Astrocyte of the hippocampus (primary cell): ENCODE measurements around the gene APOBEC3H.

Experiments
- DNase-seq: peaks from one replicate; pipeline ENCODE4 v3.0.0; 2011; ENCODE audit warnings: low read depth, low spot score

Gene APOBEC3H

DNA sequence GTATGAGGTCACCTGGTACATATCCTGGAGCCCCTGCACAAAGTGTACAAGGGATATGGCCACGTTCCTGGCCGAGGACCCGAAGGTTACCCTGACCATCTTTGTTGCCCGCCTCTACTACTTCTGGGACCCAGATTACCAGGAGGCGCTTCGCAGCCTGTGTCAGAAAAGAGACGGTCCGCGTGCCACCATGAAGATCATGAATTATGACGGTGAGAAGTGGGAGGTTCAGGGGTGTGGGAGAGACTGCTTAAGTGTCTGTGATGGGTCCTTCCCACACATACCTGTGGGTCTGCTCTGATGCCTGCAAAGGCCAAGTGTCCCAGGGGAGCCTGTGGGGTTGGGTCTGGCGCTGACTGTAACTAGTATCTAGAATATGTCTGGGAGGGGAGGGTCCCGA lies 16.0 kb upstream of the APOBEC3H start:
- no peak for DNase-seq

DNA sequence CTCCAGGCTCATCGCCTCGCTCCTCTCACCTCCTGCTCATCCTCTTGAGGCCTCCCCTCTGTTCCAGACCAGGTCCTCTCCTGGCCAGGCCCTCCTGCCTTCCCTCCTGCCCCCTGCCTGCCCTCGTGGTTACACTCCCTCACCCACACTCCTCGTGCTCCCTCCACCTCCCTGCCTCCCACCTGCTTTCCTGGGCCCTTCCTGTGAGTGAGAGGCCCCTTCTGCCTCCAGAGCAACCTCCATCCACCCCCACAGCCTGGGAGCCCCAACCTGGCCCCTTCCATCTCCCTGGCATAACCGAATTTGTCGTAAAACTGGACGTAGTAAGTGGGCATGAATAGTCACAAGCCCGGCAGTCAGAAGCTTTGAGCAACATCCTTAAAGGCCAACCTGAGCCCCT lies 15.4 kb upstream of the APOBEC3H start:
- DNase-seq: no peak

DNA sequence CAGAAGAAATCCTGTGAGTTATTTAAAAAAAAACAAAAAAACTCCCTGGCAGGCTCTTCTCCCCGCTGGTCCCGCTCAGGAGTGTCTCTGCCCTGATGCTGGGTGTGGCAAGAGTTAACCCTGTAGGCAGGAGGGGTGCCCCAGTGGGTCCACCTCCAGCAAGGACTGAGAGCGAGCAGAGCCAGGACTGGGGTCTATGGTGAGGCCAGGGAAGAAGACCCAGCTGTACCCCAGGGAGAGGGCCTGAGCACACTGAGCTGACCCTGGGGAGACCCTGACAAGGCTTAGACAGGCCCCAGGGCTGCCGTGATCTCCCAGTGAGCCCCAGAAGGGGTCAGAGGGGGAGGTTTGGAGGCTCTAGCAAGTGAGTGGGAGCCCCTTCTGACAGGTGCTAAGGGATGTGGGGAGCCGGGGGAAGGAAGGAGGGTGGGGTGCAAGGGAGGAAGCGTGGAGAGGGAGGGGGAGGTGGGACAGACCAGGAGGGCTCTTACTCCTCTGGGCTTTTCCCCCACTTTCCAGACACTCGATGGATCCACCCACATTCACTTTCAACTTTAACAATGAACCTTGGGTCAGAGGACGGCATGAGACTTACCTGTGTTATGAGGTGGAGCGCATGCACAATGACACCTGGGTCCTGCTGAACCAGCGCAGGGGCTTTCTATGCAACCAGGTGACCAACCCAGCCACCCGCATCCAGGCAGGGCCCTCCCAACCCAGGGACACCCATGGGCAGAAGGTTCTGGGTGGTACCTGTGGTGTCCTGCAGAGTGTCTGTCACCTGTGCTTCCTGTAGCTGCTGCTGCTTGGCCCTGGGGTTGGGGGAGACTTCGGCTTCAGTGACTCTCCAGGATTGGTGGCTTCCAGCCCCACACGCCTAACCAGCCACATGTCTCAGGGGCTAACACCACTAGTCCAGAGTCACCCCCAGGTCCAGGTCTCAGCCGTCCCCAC lies 13.6 kb upstream of the APOBEC3H start:
- no peak for DNase-seq

DNA sequence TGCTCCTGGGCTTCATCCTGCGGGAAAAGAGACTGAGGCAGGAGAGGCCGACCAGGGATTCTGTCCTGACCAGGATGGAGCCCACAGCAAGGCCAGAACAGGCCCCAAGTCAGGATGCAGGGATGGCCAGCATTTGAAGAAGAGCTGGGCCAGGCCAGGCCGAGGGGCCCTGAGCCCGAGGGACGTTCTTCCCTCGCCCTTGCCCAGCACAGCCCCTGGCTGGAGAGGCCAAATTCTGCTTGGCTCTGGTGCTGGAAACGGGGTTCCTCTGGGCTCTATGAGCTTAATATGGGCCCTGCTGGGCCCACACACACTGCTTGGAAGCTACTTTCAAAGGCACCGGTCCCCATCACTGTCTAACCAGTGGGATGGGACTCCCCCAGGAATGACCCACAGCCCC lies 12.4 kb upstream of the APOBEC3H start:
- no peak for DNase-seq

DNA sequence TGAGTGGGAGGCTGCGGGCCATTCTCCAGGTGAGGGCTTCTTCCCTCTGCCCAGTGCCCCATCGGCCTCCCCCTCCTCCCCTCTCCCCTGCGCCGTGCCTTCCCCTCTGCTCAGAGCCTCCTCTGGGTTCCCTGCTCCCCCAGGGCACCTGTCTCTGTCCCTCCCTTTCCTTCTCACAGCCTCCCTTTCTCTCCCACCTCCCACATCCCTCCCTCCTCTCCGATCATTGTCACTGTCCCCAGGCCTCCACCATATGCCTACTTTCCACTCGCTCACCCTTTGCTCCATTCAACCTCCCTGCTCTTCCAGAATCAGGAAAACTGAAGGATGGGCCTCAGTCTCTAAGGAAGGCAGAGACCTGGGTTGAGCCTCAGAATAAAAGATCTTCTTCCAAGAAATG lies 9.9 kb upstream of the APOBEC3H start:
- no peak for DNase-seq

DNA sequence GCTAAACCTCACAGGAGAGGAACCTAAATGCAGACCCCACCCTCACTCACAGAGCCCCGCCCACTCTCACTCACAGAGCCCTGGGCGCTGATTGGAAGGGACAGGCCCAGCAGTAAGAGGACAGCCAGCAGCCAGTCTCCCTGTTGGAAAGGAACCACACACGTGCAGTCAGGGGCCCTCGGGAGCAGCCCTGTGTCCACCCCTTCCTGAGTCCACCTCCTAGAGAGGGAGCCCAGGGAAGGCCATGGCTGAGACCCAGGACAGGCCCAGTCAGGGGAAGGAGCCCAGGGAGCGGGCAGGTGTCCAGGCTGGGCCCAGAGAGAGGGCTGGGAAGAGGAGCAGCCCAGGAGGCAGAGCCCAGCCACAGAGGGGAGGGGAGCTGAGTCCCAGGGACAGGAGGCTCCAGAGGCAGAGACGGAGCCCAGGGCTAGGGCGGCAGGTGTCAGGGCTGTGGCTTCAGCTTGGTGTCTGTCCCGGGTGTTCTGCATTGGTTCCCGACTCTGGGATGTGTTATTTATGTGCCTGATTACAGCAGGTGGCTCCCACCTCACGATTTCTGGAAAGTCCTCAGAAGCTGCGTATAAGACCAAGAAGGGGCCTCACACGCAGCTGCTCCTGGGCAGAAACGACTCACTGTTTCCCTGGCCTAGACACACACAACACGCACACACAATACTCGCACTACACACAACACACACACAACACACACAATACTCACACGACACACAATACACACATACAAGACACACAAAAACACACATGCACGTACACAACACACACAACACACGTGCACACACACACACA lies 9.0 kb upstream of the APOBEC3H start:
- no peak for DNase-seq

DNA sequence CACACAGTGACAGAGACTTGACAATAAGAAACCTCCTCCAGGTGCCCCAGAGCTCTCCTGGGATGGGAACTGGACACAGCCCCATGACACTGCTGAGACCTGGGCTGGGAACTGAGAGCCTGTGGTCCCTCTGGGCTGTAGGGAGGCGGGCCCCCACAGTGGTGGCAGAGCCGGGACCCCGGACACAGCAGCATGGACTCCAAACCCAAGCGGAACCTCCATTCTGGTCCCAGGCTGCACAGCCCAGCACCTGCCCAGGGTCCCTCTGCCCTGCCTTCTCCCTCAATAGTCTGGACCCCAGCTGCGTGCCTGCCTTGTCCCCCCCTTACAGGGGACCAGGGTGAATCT lies 8.4 kb upstream of the APOBEC3H start:
- DNase-seq: no peak

DNA sequence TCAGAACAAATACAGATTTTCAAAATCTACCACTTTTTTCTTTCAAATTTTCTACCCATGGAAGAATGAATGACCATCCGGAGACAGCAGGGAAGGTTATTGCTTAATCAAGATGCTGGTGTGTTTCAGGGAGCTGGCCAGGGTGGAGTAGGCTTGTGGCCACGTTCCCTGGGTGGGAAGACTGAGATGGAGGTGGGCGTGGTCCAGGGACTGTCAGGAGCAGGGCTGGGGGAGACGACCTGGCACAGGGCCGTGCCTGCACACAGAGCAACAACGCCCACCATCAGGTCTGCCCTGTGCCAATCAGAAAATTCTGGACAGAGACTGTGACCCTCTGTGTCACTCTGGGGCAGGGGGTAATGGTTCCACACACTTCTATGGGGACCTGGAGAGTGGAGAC lies 7.1 kb upstream of the APOBEC3H start:
- no peak for DNase-seq

DNA sequence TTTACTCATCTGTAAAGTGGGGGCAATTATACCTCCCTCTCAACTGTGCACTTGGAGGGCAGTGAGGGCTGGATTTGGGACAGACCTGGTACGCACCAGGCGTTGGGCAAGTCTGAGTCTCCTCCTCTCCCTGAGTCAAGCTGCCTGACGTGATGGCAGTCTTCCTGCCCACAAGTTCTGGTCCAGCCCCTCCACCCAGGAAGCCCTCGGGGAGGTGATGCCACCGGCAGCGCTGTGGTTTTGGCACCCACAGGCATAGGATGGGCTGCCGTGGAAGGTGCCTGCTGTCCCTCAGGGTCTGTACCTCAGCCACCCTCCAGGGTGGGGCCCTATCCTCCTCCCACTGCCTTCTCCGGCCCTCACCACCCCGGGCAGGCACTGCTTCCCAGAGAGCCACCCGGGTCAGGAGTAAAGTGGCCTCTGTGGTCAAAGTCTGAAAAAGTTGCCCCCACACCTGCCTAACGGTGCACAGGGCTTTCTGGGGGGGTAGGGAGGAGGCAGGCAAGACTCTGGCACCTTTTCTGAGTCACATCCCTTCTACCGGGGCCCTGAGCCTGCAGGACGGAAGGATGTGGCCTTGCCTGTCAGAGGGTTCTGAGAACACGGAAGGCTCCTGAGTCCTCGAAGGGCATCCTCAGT lies 6.5 kb upstream of the APOBEC3H start:
- DNase-seq: no peak

DNA sequence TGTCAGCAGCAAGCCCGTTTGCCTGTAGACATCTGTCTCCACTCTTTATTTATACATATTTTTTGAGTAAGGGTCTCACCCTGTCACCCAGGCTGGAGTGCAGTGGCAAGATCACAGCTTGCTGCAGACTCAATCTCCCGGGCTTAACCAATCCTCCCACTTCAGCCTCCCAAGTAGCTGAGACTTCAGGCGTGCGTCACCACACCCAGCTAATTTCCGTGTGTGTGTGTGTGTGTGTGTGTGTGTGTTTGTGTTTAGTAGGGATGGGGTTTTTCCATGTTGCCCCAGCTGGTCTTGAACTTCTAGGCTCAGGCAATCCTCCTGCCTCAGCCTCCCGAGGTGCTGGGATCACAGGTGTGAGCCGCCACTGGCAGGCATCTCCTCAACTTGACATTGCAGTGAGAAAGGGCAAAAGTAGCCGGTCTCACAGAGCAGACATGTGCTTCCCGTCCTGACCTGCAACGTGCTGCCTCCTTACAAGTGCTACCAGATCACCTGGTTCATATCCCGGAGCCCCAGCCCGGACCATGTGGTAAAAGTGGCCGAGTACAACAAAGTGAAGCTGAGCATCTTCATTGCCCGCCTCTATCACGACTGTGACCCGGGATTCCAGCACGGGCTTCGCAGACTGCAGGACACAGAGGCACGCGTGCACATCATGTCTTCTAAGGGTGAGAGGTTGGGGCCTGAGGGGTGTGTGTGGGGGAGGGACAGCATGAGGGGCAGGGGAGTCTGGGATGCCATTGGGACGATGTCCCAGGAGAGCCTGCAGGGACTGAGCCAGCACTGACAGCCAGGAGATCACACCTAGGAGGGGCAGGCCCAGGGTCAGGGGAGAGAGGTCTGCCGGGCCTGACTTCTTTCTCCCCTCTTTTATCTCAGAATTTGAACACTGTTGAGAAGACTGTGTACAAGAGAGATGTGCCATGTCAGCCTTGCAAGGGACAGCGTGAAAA lies 5.6 kb upstream of the APOBEC3H start:
- DNase-seq: no peak

DNA sequence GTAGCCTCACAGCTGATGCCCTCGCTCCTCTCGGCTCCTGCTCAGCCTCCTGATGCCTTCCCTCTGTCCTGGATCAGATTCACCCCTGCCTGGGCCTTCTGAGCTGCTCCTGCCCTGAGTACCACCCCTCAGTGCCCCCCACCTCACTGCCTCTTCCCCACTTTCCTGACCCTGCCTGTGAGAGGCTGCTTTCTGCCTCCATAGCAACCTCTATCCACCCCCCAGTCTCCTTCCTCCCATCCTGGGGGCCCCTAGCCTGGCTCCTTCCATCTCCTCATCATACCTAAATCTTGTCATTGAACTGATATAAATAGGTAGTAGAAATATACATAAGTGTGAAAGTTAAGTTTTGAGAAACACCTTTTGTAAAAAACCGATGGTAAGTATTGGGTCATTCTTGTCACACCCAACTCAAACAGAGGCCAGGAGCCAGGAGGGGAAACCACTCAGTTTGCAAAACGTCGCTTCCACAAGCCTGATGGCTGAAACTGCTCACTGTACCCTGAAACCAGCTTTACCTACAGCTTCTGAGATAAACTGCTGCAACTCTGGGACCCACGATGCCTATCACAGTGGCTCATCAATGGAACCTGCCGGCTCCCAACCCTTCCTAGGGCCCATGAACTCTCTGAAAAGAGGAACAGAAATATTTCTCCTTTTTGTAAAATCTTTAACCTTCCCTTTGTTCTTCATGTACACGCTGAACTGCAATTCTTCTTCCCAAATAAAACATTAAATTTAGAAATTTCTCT lies 4.8 kb upstream of the APOBEC3H start:
- no peak for DNase-seq

DNA sequence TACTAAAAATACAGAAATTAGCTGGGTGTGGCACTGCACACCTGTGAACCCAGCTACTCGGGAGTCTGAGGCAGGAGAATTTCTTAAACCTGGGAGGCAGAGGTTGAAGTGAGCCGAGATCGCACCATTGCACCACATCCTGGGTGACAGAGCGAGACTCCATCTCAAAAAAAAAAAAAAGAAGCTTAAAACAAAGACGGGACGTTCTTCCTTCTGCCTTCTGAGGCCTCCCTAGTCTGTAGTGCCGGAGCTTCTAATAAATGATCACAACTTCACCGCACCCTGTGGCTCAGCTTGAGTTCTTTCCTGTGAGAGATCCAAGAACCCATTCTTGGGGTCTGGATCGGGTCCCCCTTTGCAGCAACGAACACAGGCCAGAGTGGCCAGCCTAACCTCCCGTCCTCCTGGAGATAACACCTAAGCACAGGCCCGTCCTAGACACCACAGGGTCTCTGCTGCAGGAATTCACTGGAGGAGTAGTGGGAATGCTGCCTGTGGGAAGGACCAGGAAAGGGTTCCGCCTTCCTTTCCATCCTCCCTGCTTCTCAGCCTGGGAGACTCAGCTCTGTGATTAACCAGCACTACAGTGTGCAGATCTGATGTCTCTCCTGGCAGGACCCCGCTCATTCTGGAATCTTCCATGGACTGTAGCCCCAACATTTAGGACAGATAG lies 2.2 kb upstream of the APOBEC3H start:
- no peak for DNase-seq

DNA sequence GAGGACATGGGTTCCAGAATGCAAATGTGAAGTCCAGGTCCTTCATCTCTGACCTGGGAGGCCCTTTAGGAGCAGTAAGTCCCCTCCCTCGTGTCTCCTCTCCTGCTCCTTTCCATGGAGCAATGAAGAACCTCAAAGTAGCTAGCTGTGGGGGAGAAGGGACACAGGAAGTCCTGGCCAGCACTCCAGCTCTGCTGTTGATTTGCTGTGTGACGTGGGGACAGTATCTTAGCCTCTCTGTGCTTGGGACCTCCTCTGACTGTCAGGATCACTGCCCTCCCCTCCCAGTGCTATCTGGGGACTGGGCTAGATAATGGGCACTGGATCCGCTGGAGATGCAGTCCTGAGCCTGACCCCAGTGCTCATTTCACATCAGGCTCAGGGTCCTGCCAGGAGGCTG lies 1.1 kb upstream of the APOBEC3H start:
- no peak for DNase-seq

DNA sequence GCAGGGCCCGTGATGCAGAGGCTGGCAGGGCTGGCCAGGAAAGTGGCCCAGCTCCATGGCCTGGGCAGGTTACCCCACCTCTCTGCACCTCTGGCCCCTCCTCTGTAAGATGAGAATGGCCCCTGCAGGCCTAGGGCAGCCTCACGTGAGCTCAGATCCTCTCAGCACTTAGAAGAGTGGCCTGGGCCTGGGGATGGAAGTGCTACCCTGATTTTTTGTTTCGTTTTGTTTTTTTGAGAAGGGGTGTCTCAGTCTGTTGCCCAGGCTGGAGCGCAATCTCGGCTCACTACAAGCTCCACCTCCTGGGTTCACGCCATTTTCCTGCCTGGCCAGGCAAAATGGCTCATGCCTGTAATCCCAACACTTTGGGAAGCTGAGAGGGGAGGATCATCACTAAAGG lies 982 bp downstream of the APOBEC3H start:
- DNase-seq: no peak

DNA sequence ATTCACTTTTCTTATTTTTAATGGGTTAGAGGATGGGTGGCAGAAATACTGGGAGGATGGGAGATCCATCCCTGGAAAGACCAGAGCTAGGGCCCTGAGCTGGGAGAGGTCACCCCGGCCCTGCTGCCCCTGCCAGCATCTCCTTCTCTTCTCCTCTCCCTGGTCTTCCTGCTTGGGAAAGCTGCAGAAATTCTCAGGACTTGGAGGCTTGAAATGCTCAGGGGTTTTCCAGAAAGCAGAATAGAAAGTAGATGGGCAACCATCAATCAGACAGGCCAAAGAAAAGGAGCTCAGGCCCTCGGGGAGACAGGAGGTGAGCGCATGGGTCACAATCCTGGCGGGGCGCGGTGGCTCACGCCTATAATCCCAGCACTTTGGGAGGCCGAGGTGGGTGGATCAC lies 1.5 kb downstream of the APOBEC3H start:
- DNase-seq: no peak

DNA sequence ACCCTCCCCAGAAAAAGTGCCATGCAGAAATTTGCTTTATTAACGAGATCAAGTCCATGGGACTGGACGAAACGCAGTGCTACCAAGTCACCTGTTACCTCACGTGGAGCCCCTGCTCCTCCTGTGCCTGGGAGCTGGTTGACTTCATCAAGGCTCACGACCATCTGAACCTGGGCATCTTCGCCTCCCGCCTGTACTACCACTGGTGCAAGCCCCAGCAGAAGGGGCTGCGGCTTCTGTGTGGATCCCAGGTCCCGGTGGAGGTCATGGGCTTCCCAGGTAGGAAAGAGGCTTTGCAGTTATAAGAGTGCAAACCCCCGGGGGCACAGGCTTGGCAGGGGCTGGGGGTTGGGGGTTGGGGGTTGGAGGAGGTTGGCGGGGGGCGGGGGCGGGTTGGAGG lies 4.2 kb downstream of the APOBEC3H start:
- DNase-seq: no peak

DNA sequence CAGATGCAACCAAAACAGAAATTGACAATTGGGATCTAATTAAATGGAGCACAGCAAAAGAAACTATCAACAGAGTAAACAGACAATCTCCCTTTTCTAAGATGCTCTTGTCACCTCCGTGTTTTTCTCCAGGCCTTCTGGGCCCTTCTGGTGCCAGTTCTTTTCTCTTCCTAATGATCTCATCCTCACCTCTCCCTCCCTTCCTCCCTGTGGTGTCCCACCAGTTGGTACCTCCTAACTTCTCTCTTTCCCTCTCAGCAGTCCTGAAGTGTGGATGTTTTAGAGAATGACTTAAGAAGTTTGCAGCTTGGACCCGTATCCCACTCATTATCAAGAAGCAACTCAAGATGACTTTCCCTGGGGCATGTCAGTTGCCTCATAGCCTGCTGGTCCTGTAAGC lies 6.4 kb downstream of the APOBEC3H start:
- no peak for DNase-seq

DNA sequence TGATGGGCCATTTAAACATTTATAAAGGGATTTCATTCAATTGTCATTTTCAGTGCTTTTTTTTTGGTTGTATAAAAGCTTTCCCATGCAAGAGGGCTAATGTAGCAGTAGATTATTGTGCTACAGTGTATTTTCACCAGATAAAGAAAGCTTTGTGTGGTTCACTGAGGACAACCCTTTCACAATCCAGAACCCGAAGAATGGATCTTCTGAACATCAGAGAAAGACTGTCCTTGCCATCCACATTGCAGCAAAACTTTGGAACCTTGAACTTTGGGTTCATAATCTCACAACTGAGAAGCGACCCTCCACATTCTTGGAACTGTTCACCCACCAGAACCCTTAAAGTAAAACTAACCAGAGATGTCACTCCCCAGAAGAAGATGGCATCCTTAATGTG lies 9.3 kb downstream of the APOBEC3H start:
- DNase-seq: no peak

DNA sequence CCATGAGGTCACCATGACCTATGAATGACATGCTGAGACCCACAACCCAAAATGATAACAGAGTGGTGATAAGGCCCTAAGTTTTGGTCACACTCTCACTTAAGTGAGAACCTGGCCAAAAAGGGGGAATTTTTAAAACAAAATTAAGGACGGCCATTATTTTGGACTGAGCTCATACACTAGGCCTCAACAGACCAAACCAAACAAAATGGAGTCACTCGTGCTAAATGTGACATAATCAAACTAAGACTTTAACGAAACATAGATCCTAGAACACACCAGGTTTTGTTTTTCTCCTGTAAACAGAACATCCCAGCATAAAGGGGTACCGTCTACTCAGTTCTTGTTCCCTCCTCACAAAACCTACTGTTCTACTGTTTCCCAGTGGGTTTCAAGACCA lies 11.4 kb downstream of the APOBEC3H start:
- no peak for DNase-seq

DNA sequence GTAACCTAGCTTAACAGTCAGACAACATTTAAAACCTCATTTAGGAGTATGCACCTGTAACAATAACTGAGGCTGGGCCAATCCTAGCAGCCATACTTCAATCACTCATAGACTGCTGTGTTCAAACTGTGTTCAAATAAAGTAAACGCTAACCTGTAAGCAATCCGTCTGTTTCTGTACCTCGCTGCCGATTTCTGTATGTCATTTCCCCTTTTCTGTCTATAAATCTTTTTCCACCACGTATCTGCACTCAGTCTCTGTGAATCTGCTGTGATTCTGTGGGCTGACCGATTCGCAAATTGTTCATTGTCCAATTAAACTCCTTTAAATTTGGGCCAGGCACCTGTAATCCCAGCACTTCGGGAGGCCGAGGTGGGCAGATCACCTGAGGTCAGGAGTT lies 12.3 kb downstream of the APOBEC3H start:
- no peak for DNase-seq
